ENCODE measurements around the gene MAPKAP1. TPM values are rescaled to one million over a fixed set of nuclear protein-coding genes. Genes with fewer than 3 reads are reported as not detected.

MAPKAP1 gene
- total RNA-seq, 2 experiments from 2014 or later, result 47.2 to 48.0 TPM

GRCh38 chr9:125681657-125682056 lies 25.4 kb downstream of the MAPKAP1 start:
- POLR2A ChIA-PET, result no interaction called here
- Mint-ChIP-seq H3K27ac (no peak overlapping the region), H3K9me3 (no peaks in the 10 kb centered on the region)

GRCh38 chr9:125681086-125681622 lies 25.9 kb downstream of the MAPKAP1 start:
- H3K9me3 Mint-ChIP-seq, result no peaks in the 10 kb centered on the region
- no peak for DNase-seq
- ChIA-PET CTCF (no interaction called here), POLR2A (no interaction called here)
- no peaks in the 10 kb centered on the region for H3K4me1 Mint-ChIP-seq
- H3K4me3 Mint-ChIP-seq, result no peak overlapping the region
- no peaks in the 10 kb centered on the region for H3K27me3 Mint-ChIP-seq
- H3K36me3 Mint-ChIP-seq (ENCODE audit: low read depth), result peaks cover 6% of the 10 kb centered on the region
- no peak overlapping the region for H3K27ac Mint-ChIP-seq

More at GRCh38 chr9:125681657-125682056, 25.4 kb downstream of the MAPKAP1 start:
- H3K4me3 Mint-ChIP-seq, result no peak overlapping the region
- H3K4me1 Mint-ChIP-seq, result no peaks in the 10 kb centered on the region
- DNase-seq, result no peak
- peaks cover 6% of the 10 kb centered on the region for H3K36me3 Mint-ChIP-seq (ENCODE audit: low read depth)
- H3K27me3 Mint-ChIP-seq, result no peaks in the 10 kb centered on the region
- CTCF ChIA-PET, result no interaction called here

- peaks cover 6% of the 10 kb centered on the region for H3K36me3 Mint-ChIP-seq (ENCODE audit: low read depth)
- POLR2A ChIA-PET, result no interaction called here
Observed at GRCh38 chr9:125680445-125680844, 26.6 kb downstream of the MAPKAP1 start.

GRCh38 chr9:125679597-125680189 lies 27.3 kb downstream of the MAPKAP1 start:
- no peak overlapping the region for H3K4me3 Mint-ChIP-seq
- H3K36me3 Mint-ChIP-seq (ENCODE audit: low read depth), result peaks cover 6% of the 10 kb centered on the region
- no peak for DNase-seq
- no peak overlapping the region for H3K27ac Mint-ChIP-seq
- no peaks in the 10 kb centered on the region for H3K4me1 Mint-ChIP-seq
- H3K9me3 Mint-ChIP-seq, result no peaks in the 10 kb centered on the region
- ChIA-PET POLR2A (no interaction called here), CTCF (no interaction called here)
- no peaks in the 10 kb centered on the region for H3K27me3 Mint-ChIP-seq

More at GRCh38 chr9:125680445-125680844, 26.6 kb downstream of the MAPKAP1 start:
- no peak for DNase-seq
- H3K9me3 Mint-ChIP-seq, result no peaks in the 10 kb centered on the region
- CTCF ChIA-PET, result no interaction called here
- H3K27ac Mint-ChIP-seq, result no peak overlapping the region
- H3K4me1 Mint-ChIP-seq, result no peaks in the 10 kb centered on the region
- no peak overlapping the region for H3K4me3 Mint-ChIP-seq
- H3K27me3 Mint-ChIP-seq, result no peaks in the 10 kb centered on the region

GRCh38 chr9:125674981-125675973 lies 31.7 kb downstream of the MAPKAP1 start:
- POLR2A ChIA-PET, result no interaction called here

GRCh38 chr9:125672876-125673275 lies 34.1 kb downstream of the MAPKAP1 start:
- H3K27ac Mint-ChIP-seq, result no peak overlapping the region
- CTCF ChIA-PET, result no interaction called here
- peaks cover 5% of the 10 kb centered on the region for H3K36me3 Mint-ChIP-seq (ENCODE audit: low read depth)
- H3K9me3 Mint-ChIP-seq, result no peaks in the 10 kb centered on the region
- H3K4me3 Mint-ChIP-seq, result no peak overlapping the region
- no peaks in the 10 kb centered on the region for H3K4me1 Mint-ChIP-seq
- no peaks in the 10 kb centered on the region for H3K27me3 Mint-ChIP-seq
- POLR2A ChIA-PET, result no interaction called here
- no peak for DNase-seq

More at GRCh38 chr9:125674981-125675973, 31.7 kb downstream of the MAPKAP1 start:
- no peak for DNase-seq
- no peaks in the 10 kb centered on the region for H3K9me3 Mint-ChIP-seq
- H3K36me3 Mint-ChIP-seq (ENCODE audit: low read depth), result peaks cover 3% of the 10 kb centered on the region
- CTCF ChIA-PET, result no interaction called here
- H3K27ac Mint-ChIP-seq, result no peak overlapping the region
- no peaks in the 10 kb centered on the region for H3K27me3 Mint-ChIP-seq
- H3K4me3 Mint-ChIP-seq, result no peak overlapping the region
- no peaks in the 10 kb centered on the region for H3K4me1 Mint-ChIP-seq

GRCh38 chr9:125663127-125663526 lies 43.9 kb downstream of the MAPKAP1 start:
- DNase-seq, result no peak
- H3K9me3 Mint-ChIP-seq, result no peaks in the 10 kb centered on the region
- peaks cover 10% of the 10 kb centered on the region for H3K4me1 Mint-ChIP-seq
- ChIA-PET CTCF (no interaction called here), POLR2A (no interaction called here)
- peaks cover 22% of the 10 kb centered on the region for H3K36me3 Mint-ChIP-seq (ENCODE audit: low read depth)
- no peak overlapping the region for H3K4me3 Mint-ChIP-seq
- H3K27me3 Mint-ChIP-seq, result no peaks in the 10 kb centered on the region
- peak overlapping the region; percentile 36 for H3K27ac Mint-ChIP-seq

- ChIA-PET CTCF (no interaction called here), POLR2A (no interaction called here)
- no peaks in the 10 kb centered on the region for H3K9me3 Mint-ChIP-seq
- no peak overlapping the region for H3K27ac Mint-ChIP-seq
- no peak for DNase-seq
- peaks cover 10% of the 10 kb centered on the region for H3K4me1 Mint-ChIP-seq
- peaks cover 10% of the 10 kb centered on the region for H3K36me3 Mint-ChIP-seq (ENCODE audit: low read depth)
- no peaks in the 10 kb centered on the region for H3K27me3 Mint-ChIP-seq
- no peak overlapping the region for H3K4me3 Mint-ChIP-seq
Observed at GRCh38 chr9:125660557-125660956, 46.5 kb downstream of the MAPKAP1 start.

- ChIA-PET CTCF (no interaction called here), POLR2A (no interaction called here)
- Mint-ChIP-seq H3K27me3 (no peaks in the 10 kb centered on the region), H3K4me1 (peaks cover 10% of the 10 kb centered on the region), H3K4me3 (no peak overlapping the region), H3K27ac (no peak overlapping the region), H3K36me3 (ENCODE audit: low read depth) (peaks cover 7% of the 10 kb centered on the region), H3K9me3 (no peaks in the 10 kb centered on the region)
- no peak for DNase-seq
Observed at GRCh38 chr9:125659954-125660353, 47.1 kb downstream of the MAPKAP1 start.

- POLR2A ChIA-PET, result no interaction called here
- Mint-ChIP-seq H3K27ac (no peak overlapping the region), H3K4me3 (no peak overlapping the region), H3K4me1 (peaks cover 10% of the 10 kb centered on the region), H3K9me3 (no peaks in the 10 kb centered on the region), H3K36me3 (ENCODE audit: low read depth) (peaks cover 7% of the 10 kb centered on the region), H3K27me3 (no peaks in the 10 kb centered on the region)
- CTCF ChIA-PET, result no interaction called here
- no peak for DNase-seq
Observed at GRCh38 chr9:125659201-125659840, 47.7 kb downstream of the MAPKAP1 start.

GRCh38 chr9:125656560-125656959 lies 50.4 kb downstream of the MAPKAP1 start:
- Mint-ChIP-seq H3K27ac (no peak overlapping the region), H3K4me1 (no peaks in the 10 kb centered on the region), H3K27me3 (no peaks in the 10 kb centered on the region), H3K36me3 (ENCODE audit: low read depth) (peaks cover 3% of the 10 kb centered on the region), H3K4me3 (no peak overlapping the region), H3K9me3 (no peaks in the 10 kb centered on the region)
- CTCF ChIA-PET, result no interaction called here
- no peak for DNase-seq
- POLR2A ChIA-PET, result no interaction called here

- Mint-ChIP-seq H3K36me3 (ENCODE audit: low read depth) (peaks cover 3% of the 10 kb centered on the region), H3K27ac (no peak overlapping the region), H3K27me3 (no peaks in the 10 kb centered on the region), H3K4me3 (no peak overlapping the region), H3K9me3 (no peaks in the 10 kb centered on the region), H3K4me1 (no peaks in the 10 kb centered on the region)
- ChIA-PET POLR2A (no interaction called here), CTCF (no interaction called here)
- DNase-seq, result no peak
Observed at GRCh38 chr9:125655691-125656410, 51.2 kb downstream of the MAPKAP1 start.

All from activated CD4-positive, alpha-beta memory T cell treated with anti-CD3 and anti-CD28 coated beads, Interleukin-2, amount 10 ng/mL, durations not matched to agents 7 days and 5 days (primary cell).